CD4-positive, alpha-beta T cell (primary cell): Measurements from ENCODE around the gene CCSER1. TPM values are rescaled to one million over a fixed set of nuclear protein-coding genes. Genes with fewer than 3 reads are reported as not detected.

ENCODE experiments used
- ATAC-seq: fragments of 200-7000 bp; cut with Tn5 transposase; one replicate; pipeline ENCODE4 v1.10.0; 2022; ENCODE audit warnings: mild to moderate bottlenecking; ENCODE audit not compliant: poor library complexity
- CTCF ChIA-PET: fragments of 350-600 bp; sonication (Branson Sonifier 250); formaldehyde crosslinking; loops from one replicate; lab custom pipeline; 2021; ENCODE audit warnings: antibody characterized with exemption, inconsistent platforms; lab: Charles Lee
- POLR2A ChIA-PET: fragments of 350-600 bp; sonication (Branson Sonifier 250); formaldehyde crosslinking; loops from one replicate; lab custom pipeline; 2021; ENCODE audit warnings: antibody characterized with exemption, inconsistent platforms; lab: Charles Lee
- DNase-seq, 14 experiments: peaks; one replicate each; pipeline ENCODE4 v3.0.0-alpha.2; 2013 to 2020; ENCODE audit warnings: mixed read lengths in 2 of 14
- H3K27ac ChIP-seq, 2 donors: one replicate each; pipeline versions ENCODE4 v1.5.1 to v1.7.0; 2013; ENCODE audit warnings: low read length in 2 of 2, low read depth in 1 of 2, mild to moderate bottlenecking in 1 of 2
- H3K27me3 ChIP-seq, 2 experiments: 1 replicate in 1 of 2; 2 replicates in 1 of 2; pipeline versions ENCODE4 v1.6.1 to v1.7.0; 2013; ENCODE audit warnings: low read length in 2 of 2, control low read depth in 1 of 2, mild to moderate bottlenecking in 1 of 2, moderate library complexity in 1 of 2; ENCODE audit not compliant: insufficient read depth in 2 of 2, control insufficient read depth in 1 of 2
- H3K36me3 ChIP-seq: one replicate; pipeline ENCODE4 v1.6.1; 2013; ENCODE audit warnings: low read length, control low read depth; ENCODE audit not compliant: insufficient read depth
- H3K4me1 ChIP-seq: one replicate; pipeline ENCODE4 v1.6.1; 2013; ENCODE audit warnings: low read length, control low read depth; ENCODE audit not compliant: insufficient read depth
- H3K4me3 ChIP-seq: one replicate; pipeline ENCODE4 v1.5.1; 2013; ENCODE audit warnings: mild to moderate bottlenecking, low read length, moderate library complexity
- H3K9me3 ChIP-seq, 2 experiments: 1 replicate in 1 of 2; 2 replicates in 1 of 2; pipeline versions ENCODE4 v1.6.1 to v1.7.0; 2013; ENCODE audit warnings: low read length in 2 of 2, mild to moderate bottlenecking in 2 of 2, control low read depth in 1 of 2, moderate library complexity in 1 of 2; ENCODE audit not compliant: control insufficient read depth in 1 of 2, insufficient read depth in 1 of 2
- H3K27ac Mint-ChIP-seq: one replicate; pipeline ENCODE4 v1.8.0; 2020; ENCODE audit warnings: mixed read lengths
- H3K27me3 Mint-ChIP-seq: one replicate; pipeline ENCODE4 v1.8.0; 2021; ENCODE audit warnings: mixed read lengths
- H3K36me3 Mint-ChIP-seq: one replicate; pipeline ENCODE4 v1.8.0; 2021; ENCODE audit warnings: low read depth, mixed read lengths
- H3K4me1 Mint-ChIP-seq: one replicate; pipeline ENCODE4 v1.8.0; 2021; ENCODE audit warnings: low read depth, mixed read lengths
- H3K4me3 Mint-ChIP-seq: one replicate; pipeline ENCODE4 v1.8.0; 2020; ENCODE audit warnings: mild to moderate bottlenecking, mixed read lengths
- H3K9me3 Mint-ChIP-seq: one replicate; pipeline ENCODE4 v1.8.0; 2020; ENCODE audit warnings: mixed read lengths
- CTCF ChIP-seq: fragments of 200-600 bp; IDR thresholded peaks from one replicate; pipeline ENCODE4 v1.8.0; 2022; ENCODE audit warnings: antibody characterized with exemption, mild to moderate bottlenecking
- intact Hi-C, 2 experiments: fragments of 100-400 bp; cut with DNase I in 1 of 2; cut with micrococcal nuclease in 1 of 2; formaldehyde crosslinking; loops; one replicate each; pipeline versions ENCODE4 v1.15.1 to v1.9.0; 2023 to 2025; cut with DNase I, micrococcal nuclease
- total RNA-seq, 174 experiments: library from RNA in 2 of 174; stranded (reverse) in 2 of 174; gene quantifications; one replicate each; pipeline ENCODE4 v1.2.3 and lab custom pipeline; 2021 to 2026

Gene CCSER1
- total RNA-seq, 2 experiments from 2014 or later: 0.36 to 0.71 TPM

DNA sequence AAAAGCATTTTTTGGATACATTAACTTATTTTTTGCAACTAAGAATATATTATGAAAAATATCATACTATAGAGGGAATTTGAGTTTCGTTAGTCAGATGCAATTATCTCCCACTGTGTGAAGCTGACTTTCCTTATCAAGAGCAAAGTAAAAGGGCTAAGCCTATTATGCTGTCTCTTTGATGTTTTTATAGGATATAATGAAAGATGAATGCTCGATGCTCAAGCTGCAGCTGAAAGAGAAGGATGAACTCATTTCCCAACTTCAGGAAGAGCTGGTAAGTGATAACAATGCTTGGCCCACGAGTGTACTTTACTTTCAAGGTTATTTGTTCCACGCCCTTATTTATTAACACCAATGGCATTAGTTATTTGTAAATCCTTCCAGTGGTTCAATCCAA is 688.4 kb downstream of the CCSER1 start:
- Histone ChIP-seq H3K9me3 (peaks cover 0 to 8% of the 10 kb centered on the region in 2 experiments), H3K4me3 (no peak overlapping the region), H3K27me3 (no peaks in the 10 kb centered on the region), H3K4me1 (no peaks in the 10 kb centered on the region), H3K27ac (no peak overlapping the region), H3K36me3 (no peaks in the 10 kb centered on the region)
- H3K27ac Mint-ChIP-seq: no peak overlapping the region
- TF ChIP-seq CTCF: no peak
- no peaks in the 10 kb centered on the region for H3K4me1 Mint-ChIP-seq
- no peak overlapping the region for H3K4me3 Mint-ChIP-seq
- intact Hi-C loops: no loop called here
- CTCF ChIA-PET: no interaction called here
- no peaks in the 10 kb centered on the region for H3K27me3 Mint-ChIP-seq
- POLR2A ChIA-PET: no interaction called here
- no peaks in the 10 kb centered on the region for H3K36me3 Mint-ChIP-seq
- ATAC-seq: no peak
- DNase-seq: no peak
- H3K9me3 Mint-ChIP-seq: peaks cover 16% of the 10 kb centered on the region

- H3K4me1 ChIP-seq: no peaks in the 10 kb centered on the region
- ChIA-PET CTCF (no interaction called here), POLR2A (no interaction called here)
- Mint-ChIP-seq H3K4me1 (no peaks in the 10 kb centered on the region), H3K9me3 (peaks cover 10% of the 10 kb centered on the region), H3K4me3 (no peak overlapping the region), H3K36me3 (no peaks in the 10 kb centered on the region), H3K27ac (no peak overlapping the region), H3K27me3 (no peaks in the 10 kb centered on the region)
- no peak for ATAC-seq
- H3K27me3 ChIP-seq: no peaks in the 10 kb centered on the region
- no peaks in the 10 kb centered on the region for H3K36me3 ChIP-seq
- H3K27ac ChIP-seq: no peak overlapping the region
- H3K9me3 ChIP-seq: peaks cover 0 to 8% of the 10 kb centered on the region in 2 experiments
- TF ChIP-seq CTCF: no peak
- DNase-seq: no peak
- no peak overlapping the region for H3K4me3 ChIP-seq
- intact Hi-C loops: no loop called here
Observed at GRCh38 chr4:90816754-90817153, 689.6 kb downstream of the CCSER1 start.

GRCh38 chr4:90824266-90825150 is 697.3 kb downstream of the CCSER1 start:
- POLR2A ChIA-PET: no interaction called here
- CTCF ChIA-PET: no interaction called here

More at GRCh38 chr4:90824266-90825150, 697.3 kb downstream of the CCSER1 start:
- Histone ChIP-seq H3K4me1 (no peaks in the 10 kb centered on the region), H3K36me3 (no peaks in the 10 kb centered on the region), H3K9me3 (peaks cover 0 to 3% of the 10 kb centered on the region in 2 experiments), H3K4me3 (no peak overlapping the region), H3K27ac (no peak overlapping the region), H3K27me3 (no peaks in the 10 kb centered on the region)
- H3K4me1 Mint-ChIP-seq: no peaks in the 10 kb centered on the region
- H3K4me3 Mint-ChIP-seq: no peak overlapping the region
- intact Hi-C loops: no loop called here
- no peaks in the 10 kb centered on the region for H3K27me3 Mint-ChIP-seq
- no peak for TF ChIP-seq CTCF
- DNase-seq (no peak), ATAC-seq (no peak)
- H3K27ac Mint-ChIP-seq: no peak overlapping the region
- peaks cover 1% of the 10 kb centered on the region for H3K9me3 Mint-ChIP-seq
- no peaks in the 10 kb centered on the region for H3K36me3 Mint-ChIP-seq
